GM19023 (cell line): Measurements from ENCODE around the gene TBC1D10B.

Experiments used
- ATAC-seq: cut with Tn5 transposase; IDR thresholded peaks from one replicate; pipeline ENCODE4 v1.9.1; 2021; ENCODE audit warnings: mild to moderate bottlenecking, moderate library complexity; ENCODE audit not compliant: unreplicated experiment

The TBC1D10B gene

DNA sequence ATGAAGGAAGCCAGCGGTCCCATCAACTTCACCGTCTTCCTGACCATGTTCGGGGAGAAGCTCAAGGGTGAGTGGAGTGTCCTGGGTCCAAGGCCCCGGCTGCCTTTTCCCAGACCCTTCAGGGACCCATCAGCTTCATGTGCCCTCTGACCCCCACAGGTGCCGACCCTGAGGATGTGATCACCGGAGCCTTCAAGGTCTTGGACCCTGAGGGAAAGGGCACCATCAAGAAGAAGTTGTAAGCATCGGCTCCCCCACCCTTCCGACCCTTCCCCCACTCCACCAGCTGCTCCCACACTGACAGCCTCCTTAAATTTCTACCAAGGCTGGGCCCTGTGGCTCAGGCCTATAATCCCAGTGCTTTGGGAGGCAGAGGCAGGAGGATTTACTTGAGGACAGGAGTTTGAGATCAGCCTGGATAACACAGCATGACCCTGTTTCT, 6.2 kb upstream of the TBC1D10B start:
- ATAC-seq = no peak

DNA sequence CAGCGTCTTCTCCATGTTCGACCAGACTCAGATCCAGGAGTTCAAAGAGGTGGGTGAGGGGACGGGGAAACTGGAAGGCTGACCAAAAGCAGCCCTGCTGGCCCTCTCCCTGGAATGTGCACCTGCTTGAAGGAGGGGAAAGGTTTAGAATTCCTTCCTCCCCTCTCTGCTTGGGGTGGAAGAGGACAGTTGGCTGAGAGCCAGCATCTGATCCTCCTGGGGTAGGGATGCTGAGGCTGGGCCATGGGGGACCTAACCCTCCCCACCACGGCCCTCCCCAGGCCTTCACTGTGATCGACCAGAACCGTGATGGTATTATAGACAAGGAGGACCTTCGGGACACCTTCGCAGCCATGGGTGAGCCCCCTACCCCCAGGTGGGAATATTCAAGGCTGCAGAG, 5.6 kb upstream of the TBC1D10B start:
- no peak for ATAC-seq

DNA sequence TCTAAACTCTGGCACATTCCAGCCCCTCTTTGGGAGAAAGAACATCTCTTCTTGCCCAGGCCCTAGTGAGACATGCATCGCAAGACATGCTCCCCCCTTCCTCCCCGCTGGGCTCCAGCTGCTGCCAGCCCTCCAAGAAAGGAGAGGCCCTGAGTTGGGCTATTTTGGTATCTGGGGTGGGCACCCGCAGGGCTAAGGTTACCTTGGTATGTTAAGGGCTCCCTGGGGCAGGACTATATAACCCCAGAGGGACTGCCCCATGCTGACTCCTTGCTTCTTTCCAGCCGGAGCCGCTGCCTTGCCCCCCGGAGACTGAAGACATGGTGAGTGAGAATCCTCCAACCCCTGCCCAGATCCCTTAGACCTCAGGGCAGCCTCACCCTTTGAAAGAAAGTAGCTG, 4.2 kb upstream of the TBC1D10B start, which contains the start of gene MYL11:
TSS of gene MYL11 (plus strand) at position 265 of the 400 bp plus-strand sequence. CDS start at position 321, 56 bp downstream.
- no peak for ATAC-seq

DNA sequence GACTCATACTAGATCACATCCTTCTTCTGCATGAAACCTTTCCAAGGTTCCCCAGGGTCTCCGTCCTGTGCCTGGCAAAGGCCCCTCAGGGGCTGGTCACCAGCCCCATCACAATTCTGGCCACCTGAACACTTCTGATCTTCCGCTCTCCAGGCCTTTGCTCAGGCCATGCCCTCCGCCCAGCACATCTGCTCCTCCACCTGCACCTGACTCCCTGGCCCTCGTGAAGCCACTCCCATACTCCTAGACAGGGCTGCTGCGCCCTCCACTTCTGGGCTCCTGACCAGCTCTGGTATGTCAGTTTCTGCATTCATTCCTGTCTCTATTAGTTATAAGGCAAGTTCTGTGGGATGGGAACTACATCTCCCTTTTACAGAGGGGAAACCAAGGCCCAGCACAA, 2.4 kb upstream of the TBC1D10B start:
- ATAC-seq = no peak

DNA sequence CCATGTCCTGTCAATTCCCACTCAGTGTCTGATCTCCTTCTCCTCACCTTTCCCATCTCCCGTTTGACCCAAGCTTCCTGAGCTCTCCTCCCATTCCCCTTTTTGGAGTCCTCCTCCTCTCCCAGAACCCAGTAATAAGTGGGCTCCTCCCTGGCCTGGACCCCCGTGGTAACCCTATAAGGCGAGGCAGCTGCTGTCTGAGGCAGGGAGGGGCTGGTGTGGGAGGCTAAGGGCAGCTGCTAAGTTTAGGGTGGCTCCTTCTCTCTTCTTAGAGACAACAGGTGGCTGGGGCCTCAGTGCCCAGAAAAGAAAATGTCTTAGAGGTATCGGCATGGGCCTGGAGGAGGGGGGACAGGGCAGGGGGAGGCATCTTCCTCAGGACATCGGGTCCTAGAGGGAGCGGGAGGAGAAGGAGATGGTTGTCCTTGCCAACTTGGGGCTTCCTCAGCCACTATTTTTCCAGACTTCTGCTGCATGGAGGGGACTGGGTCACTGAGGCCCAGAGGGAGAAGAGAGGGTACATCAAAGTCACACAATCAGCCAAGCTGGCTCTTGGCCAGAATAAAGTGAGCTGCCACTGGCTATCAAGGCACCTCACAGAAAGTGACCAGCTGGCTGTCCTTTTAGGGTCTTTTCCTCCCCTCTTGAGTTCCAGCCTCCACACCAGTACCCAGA, 1.9 kb upstream of the TBC1D10B start:
- no peak for ATAC-seq

DNA sequence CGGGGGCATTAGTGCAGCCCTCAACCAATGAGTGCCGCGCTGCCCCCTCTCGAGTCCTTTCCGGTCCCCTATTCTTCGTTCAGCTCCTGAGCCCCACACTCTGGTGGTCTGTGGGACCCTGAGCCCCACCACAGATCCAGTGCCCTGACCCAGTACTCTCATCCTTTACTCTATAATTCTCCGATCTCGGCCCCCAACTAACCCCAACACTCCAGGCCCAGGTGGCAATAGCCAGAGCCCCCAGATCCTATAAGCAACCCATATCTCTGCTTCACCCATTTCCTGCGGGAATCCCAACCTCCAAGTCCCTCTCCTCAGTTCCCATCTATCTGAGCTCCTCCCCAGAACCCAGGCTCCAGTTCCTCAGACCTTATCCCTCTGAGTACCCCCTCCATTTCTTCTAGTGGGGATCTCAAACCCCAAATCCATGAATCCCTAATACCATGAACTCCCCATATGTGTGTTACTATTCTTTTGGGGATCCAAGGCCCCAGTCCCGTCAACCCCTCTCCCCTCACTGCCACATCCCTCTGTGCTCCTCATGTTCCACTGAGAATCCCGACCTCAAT, 1.0 kb upstream of the TBC1D10B start:
- ATAC-seq = no peak

DNA sequence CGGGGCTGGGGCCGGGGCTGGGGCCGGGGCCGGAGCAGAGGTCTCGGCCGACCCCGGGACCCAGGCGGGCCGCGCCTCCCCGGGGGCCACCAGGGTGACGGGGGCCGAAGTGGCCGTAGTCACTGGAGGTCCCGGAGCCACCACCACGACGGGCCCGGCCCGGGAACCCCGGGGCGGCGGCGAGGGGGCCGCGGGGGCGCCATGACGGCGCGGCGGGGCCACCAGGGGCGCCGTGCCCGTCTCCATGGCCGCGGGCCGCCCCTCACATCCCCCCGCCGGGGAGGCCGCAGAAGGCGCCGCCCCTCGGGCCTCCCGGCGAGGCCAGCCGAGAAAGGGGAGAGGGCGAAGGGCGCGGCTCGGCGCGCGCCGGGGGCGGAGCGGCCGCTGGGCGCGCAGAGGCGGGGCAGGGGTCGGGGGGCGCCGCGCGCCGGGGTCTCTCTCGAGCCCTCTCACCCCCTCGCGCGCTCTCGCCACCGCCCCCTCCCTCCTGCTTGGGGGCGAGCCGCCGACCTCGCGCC, 297 bp downstream of the TBC1D10B start:
- ATAC-seq = peak; percentile 9

DNA sequence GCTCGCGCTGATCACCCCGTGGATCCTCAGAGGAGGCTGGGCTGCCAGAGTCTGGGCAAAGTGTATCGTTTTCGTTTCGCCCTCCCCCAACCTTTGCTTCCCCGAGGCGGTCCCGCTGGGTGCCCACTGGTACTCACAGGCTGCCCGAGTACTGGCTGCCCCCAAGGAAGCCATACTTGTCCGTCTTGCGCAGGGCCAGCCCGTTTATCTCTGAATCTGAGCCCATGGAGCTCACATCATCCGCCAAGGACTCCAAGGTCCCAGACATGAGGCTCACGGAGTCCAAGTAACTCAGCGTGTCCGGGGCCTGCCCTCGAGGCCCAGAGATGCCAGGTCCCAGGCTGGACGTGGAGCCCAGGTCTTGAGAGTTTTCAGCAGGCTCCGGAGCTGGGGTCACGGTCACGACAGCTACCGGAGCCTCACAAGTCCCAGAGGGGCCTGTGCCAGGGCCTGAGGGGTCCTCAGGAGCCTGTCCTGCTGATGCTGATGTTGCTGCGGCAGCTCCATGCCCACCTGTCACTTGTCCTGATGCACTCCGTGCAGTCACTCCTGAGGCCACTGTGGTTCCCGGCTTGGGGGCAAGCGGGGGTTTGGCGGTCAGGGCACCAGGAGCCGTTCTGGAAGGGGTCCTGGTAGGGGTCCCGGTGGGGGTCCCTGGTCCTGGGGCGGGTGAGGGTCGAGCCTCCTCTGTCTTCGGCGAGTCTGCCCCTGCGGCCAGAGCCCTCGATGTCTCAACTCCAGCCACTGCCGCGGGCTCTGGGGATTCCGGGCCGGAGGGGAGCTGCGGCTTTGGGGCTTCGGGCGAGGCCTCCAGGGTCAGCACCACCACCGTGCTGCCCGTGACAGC, 980 bp downstream of the TBC1D10B start:
- no peak for ATAC-seq

DNA sequence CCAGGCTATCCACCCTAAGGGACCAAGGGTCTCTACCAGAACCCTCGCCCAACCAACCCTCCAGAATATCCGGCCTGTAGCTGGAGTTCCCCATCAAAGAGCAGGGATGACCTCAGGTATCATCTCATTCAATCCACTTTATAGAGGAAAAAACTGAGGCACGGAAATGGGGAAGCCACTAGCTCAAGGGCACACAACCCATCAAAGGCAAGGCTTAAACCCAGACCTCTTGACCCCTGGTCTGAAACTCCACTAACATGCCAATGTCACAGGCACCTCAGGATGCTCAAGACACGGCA, 1.6 kb downstream of the TBC1D10B start:
- no peak for ATAC-seq

DNA sequence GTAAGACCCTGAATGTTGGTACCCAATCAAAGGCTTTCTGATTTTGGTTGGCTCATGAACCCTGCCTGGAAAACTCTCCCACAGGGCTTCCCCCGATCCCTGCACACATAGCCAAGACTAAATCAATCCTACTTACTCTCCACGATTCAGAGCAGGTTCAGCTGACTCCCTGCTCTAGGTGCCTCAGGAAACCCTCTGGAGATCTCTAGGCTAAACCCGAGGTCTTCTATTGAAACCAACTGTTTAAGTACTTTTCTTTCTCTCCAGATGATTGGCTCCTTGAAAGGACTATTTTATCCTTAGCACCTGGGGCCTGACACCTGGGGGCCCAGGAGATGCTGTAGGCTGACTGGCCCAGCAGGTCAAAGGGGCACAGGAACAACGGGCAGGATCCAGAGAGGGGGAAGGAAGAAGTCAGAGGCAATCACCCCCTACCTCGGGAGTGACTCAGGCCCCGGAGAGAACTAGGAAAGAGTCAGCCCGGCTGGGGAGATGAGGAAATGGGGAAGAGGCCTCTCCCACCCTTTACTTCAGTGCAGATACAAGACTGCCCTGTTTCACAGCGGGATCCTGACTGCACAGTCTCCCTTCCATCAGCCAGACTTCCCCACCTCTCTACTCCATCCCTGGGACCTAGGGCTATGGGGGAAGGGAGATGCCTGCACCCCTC, 2.0 kb downstream of the TBC1D10B start:
- no peak for ATAC-seq

DNA sequence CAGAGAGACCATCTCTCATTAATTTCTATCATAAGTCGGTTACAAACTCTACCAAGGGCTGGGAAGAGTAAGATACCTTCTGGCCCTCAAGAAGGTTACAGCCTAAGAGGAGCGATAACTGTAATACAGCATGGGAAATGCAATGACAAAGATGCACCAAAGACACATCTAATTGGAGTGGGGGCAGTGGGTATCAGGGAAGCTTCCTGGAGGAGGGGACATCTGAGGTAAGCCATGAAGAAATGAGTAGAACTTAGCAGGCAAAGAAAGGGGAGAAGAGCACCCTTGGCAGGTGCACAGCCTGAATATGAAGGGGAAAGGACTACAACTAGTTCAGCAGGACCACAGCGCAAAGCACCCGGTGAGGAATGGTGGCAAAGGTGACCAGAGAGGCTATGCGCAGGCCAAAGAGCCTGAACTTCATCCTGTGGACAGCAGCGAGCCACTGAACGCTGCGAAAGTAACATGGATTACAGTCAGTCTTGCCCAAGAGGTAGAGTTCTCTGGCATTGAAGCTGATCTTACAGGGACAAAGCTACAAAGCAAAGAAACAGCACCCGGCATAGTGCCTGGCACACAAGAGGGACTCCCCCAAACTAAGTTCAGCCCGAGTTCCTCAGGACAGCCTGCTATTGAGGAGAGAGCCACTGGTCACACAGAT, 2.8 kb downstream of the TBC1D10B start:
- no peak for ATAC-seq

DNA sequence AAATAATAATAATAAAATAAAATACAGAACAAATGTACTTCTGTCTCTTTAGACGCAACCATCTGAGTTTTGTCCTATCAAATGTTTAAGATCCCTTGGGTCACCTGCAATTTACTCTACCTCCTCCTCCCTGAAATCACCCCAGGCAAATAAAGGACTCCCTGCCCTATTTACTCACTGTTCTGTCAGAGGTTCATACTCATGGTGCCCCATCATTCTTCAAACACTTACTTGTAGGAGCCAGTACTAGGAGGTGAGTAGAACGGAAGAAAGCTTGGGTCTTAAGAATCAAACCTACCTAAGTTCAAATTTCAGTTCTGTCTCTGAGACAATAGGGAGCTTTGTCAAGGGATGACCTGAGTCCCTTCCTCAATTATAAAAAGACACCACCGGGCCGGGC, 3.8 kb downstream of the TBC1D10B start:
- ATAC-seq = no peak

DNA sequence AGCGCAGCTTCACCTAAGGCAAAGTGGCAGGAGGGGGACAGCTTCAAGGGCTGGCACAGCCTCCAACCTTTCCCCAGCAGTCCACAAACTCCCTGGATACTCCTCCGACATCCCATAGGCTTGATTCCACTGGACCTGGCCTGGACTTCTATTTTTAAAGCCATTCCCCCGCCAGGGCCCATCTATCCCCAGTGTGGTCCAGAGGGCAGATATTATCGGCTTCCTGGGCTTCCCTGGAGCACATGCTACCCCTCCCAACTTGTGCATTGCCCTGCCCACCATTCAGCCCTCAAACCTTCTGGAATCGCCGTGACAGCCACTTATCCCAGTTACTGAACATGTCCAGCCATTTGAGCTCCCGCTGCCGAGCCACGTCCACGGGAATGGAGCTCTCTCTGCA, 5.1 kb downstream of the TBC1D10B start:
- ATAC-seq = no peak

DNA sequence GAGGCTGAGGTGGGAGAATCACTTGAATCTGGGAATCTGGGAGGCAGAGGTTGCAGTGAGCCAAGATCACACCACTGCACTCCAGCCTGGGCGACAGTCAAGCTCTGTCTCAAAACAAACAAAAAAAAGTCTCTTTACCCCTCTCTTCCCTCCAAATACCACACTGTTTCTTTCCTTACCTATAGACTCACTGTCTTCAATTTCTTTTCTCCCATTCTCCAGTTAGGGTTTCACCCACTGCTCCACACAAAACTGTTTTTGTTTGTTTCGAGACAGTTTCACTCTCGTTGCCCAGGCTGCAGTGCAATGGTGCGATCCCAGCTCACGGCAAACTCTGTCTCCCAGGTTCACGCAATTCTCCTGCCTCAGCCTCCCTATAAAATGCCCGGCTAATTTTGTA, 9.1 kb downstream of the TBC1D10B start:
- ATAC-seq = no peak

DNA sequence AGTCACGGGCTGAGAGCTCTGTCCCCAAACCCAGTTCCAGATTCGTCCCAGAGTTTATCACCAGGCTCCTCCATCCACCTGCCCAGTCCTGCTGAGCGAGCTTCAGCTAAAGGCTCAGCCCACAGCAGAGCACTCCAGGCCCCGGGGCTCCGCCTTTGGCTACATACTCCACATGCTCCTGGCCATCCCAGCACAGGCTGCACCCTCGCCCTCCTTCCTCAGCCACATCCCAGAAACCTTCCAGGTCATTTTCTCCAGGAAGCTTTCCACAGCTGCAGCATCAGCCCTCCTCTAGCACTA, 10.5 kb downstream of the TBC1D10B start:
- no peak for ATAC-seq

DNA sequence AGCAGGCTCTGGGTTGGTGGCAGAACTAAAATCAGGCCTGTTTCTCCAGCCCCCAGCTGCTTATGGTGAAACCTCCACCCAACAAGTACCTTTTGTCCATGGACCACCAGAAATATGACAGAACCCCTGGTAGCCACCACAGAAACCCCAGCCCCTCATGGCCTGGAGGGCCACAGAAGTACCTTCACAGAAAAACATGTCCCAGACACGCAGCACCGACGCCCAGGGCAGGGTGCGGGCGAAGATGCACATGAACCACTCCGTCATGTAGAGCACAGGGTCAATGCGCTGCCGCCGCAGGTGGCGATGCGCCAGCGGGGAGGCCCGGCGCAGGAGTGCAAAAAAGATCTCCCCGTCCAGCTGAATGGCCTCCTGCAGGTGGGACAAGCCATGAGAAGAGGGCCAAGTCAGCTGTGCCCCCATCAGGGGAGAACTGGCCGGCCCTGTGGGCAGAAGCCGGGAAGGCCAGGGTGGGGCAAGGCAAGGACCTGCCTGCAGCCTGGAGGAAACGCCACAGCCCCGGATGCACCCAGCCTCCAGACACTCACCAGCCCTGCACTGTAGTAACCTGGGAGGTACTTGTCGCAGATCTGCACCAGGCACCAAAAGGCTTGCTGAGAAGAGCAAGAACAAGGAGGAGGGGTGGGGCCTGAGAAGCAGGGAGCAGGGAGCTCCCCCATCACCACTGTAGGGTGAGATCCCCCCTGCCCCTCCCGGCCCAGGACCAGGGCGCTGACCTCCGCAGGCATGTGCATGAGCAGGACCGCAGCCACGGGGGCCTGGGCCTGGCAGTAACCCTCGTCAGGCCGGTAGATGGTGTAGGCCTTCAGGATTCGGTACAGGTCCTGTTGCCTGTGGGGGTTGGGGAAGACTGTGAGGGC, 11.1 kb downstream of the TBC1D10B start:
- no peak for ATAC-seq

DNA sequence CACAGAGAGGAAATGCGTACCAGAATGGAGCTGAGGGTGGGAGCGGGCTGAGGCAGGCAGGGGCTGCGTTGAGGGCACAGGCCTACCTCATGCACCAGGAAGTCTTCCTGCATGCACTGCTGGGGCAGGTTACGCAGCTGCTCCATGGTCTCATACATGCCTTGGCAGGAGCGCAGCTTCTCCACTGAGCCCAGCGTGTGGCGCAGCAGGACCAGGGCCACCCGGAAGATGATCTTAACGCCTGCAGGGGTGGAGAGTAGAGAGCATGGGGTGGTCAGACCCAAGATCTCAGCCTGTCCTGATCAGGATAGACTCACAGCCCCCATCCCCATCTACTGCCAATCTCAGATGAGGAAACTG, 11.7 kb downstream of the TBC1D10B start:
- no peak for ATAC-seq

DNA sequence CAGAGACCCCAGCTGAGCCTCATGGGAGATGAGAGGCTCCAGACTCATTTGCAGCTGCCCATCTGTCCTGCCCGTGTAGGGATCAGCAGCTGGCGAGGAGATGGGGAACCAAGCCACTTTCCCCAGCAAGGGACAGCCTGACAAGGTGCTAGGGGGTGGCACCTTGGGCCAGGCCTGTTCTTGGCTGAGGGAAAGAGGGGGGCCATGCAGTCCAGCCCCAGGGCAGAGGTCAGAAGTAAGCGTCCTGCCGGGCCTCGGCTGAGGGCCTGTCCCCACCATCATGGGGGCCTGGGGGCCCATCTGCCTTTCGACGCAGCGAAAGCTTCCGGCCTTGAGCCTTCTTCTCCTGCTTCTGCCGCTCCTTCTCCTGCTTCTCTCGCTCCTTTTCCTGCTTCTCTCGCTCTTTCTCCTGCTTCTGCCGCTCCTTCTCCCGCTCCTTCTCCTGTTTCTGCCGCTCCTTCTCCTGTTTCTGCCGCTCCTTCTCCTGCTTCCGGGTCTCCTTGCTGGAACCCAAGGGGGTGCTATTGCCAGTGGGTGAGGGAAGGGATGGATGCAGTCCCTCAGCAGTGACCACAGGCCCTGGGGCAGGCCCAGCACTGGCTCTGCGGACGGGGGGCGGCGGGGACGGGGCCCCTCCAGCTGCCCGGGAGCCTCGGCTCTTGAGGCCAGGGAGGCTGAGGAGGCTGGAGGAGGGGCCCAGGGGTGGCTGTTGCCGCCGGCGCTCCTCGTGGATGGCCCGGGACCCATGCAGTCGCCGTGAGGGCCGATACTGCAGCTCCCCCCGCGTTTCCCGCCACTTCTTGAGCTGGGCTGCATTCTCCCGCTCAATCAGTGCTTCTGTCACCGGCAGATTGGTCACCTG, 12.3 kb downstream of the TBC1D10B start:
- ATAC-seq = no peak

DNA sequence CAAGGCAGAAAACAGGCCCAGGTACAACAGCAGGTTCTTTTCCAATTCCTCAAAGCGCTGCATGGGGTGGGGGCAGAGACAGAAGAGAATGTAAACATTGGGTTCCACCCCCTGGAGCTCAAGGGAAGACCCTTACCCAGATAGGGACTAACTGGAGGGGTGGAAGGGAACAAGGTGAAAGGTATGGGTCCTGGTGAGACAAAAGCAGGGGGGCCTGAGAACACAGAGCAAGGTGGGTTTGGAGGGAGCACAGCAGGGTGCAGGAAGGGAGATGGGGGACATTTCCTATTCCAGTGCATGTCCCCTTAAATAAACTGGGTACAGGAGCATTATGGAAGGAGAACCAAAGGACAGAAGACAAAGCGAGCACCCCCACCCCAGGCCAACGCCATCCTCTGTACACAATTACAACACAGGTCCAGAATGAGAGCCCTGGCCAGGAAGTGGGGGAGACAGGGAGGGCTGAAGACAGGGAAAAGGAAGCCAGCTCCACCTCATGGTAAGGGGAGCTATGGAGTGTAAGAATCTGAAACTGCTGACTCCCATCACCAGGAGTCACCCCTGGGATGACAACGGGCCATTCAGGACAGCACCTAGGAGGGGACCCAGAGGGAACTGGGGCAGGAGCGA, 13.1 kb downstream of the TBC1D10B start:
- no peak for ATAC-seq
